WERI-Rb-1 (cell line): ENCODE data around the gene RAB22A.

Experiments
- DNase-seq: peaks from one replicate; pipeline ENCODE4 v3.0.0-alpha.2; 2020
- H3K27ac ChIP-seq: fragments of 250-450 bp; sonication (Bioruptor Pico); 2 replicates; pipeline ENCODE4 v1.5.1; 2020; ENCODE audit warnings: mild to moderate bottlenecking, moderate library complexity
- H3K27me3 ChIP-seq: fragments of 250-450 bp; sonication (Bioruptor Pico); 2 replicates; pipeline ENCODE4 v1.5.1; 2021; ENCODE audit warnings: mild to moderate bottlenecking, low read depth, moderate library complexity; ENCODE audit not compliant: insufficient read depth, severe bottlenecking
- H3K36me3 ChIP-seq: fragments of 250-450 bp; sonication (Bioruptor Pico); 2 replicates; pipeline ENCODE4 v1.5.1; 2020; ENCODE audit warnings: mild to moderate bottlenecking, moderate library complexity
- H3K4me3 ChIP-seq: 2 replicates; pipeline ENCODE4 v1.5.1; 2011; ENCODE audit warnings: low read depth, mild to moderate bottlenecking, control low read depth, low read length
- H3K9me3 ChIP-seq: fragments of 250-450 bp; sonication (Bioruptor Pico); 2 replicates; pipeline ENCODE4 v1.5.1; 2021; ENCODE audit warnings: mild to moderate bottlenecking, moderate library complexity; ENCODE audit not compliant: severe bottlenecking
- CTCF ChIP-seq: IDR thresholded peaks from 2 replicates; pipeline ENCODE4 v1.5.1; 2011; ENCODE audit warnings: low read depth, mild to moderate bottlenecking, control low read depth, inconsistent platforms, low read length

Gene RAB22A

GRCh38 chr20:58294497-58295455 is 14.7 kb upstream of the RAB22A start:
- no peaks in the 10 kb centered on the region for H3K36me3 ChIP-seq
- H3K4me3 ChIP-seq, result no peak overlapping the region
- DNase-seq, result no peak
- no peaks in the 10 kb centered on the region for H3K9me3 ChIP-seq
- no peak for TF ChIP-seq CTCF
- no peaks in the 10 kb centered on the region for H3K27me3 ChIP-seq
- no peak overlapping the region for H3K27ac ChIP-seq

- no peak overlapping the region for H3K27ac ChIP-seq
- no peak overlapping the region for H3K4me3 ChIP-seq
- no peaks in the 10 kb centered on the region for H3K36me3 ChIP-seq
- DNase-seq, result no peak
- TF ChIP-seq CTCF, result no peak
- H3K9me3 ChIP-seq, result no peaks in the 10 kb centered on the region
- H3K27me3 ChIP-seq, result no peaks in the 10 kb centered on the region
These were observed 13.3 kb upstream of the RAB22A start for GRCh38 chr20:58296051-58296837.

GRCh38 chr20:58297394-58297793 is 12.1 kb upstream of the RAB22A start:
- Histone ChIP-seq H3K4me3 (no peak overlapping the region), H3K9me3 (no peaks in the 10 kb centered on the region), H3K27ac (no peak overlapping the region), H3K36me3 (no peaks in the 10 kb centered on the region), H3K27me3 (no peaks in the 10 kb centered on the region)
- TF ChIP-seq CTCF, result no peak
- no peak for DNase-seq

- H3K4me3 ChIP-seq, result no peak overlapping the region
- no peak for DNase-seq
- H3K36me3 ChIP-seq, result no peaks in the 10 kb centered on the region
- H3K27me3 ChIP-seq, result no peaks in the 10 kb centered on the region
- no peak overlapping the region for H3K27ac ChIP-seq
- no peaks in the 10 kb centered on the region for H3K9me3 ChIP-seq
- no peak for TF ChIP-seq CTCF
These were observed 9.2 kb upstream of the RAB22A start for GRCh38 chr20:58300321-58300720.

GRCh38 chr20:58303547-58303946 is 6.0 kb upstream of the RAB22A start:
- Histone ChIP-seq H3K27ac (no peak overlapping the region), H3K36me3 (no peaks in the 10 kb centered on the region), H3K4me3 (no peak overlapping the region), H3K27me3 (no peaks in the 10 kb centered on the region), H3K9me3 (no peaks in the 10 kb centered on the region)
- TF ChIP-seq CTCF, result no peak
- no peak for DNase-seq
